HG02973 (cell line): ENCODE results near the gene KCP.

ENCODE experiments used
- ATAC-seq: cut with Tn5 transposase; IDR thresholded peaks from one replicate; pipeline ENCODE4 v1.9.1; 2021; ENCODE audit warnings: moderate library complexity; ENCODE audit not compliant: unreplicated experiment

The KCP gene

GRCh38 chr7:128908750-128909624, 1.5 kb downstream of the KCP start:
- ATAC-seq, result no peak

- ATAC-seq, result no peak
Observed at GRCh38 chr7:128906766-128907559, 3.5 kb downstream of the KCP start.

- ATAC-seq, result no peak
Observed at GRCh38 chr7:128906001-128906765, 4.3 kb downstream of the KCP start.

- ATAC-seq, result no peak
Observed at GRCh38 chr7:128904381-128905197, 5.9 kb downstream of the KCP start.

GRCh38 chr7:128903621-128904361, 6.7 kb downstream of the KCP start:
- no peak for ATAC-seq

GRCh38 chr7:128902761-128903585, 7.5 kb downstream of the KCP start:
- no peak for ATAC-seq

- ATAC-seq, result no peak
Observed at GRCh38 chr7:128900237-128900636, 10.3 kb downstream of the KCP start.

GRCh38 chr7:128899392-128899791, 11.1 kb downstream of the KCP start:
- no peak for ATAC-seq

GRCh38 chr7:128895320-128895719, 15.2 kb downstream of the KCP start:
- ATAC-seq, result no peak

- ATAC-seq, result no peak
Observed at GRCh38 chr7:128894101-128894440, 16.4 kb downstream of the KCP start.

GRCh38 chr7:128893251-128894100, 17.0 kb downstream of the KCP start:
- no peak for ATAC-seq

- ATAC-seq, result no peak
Observed at GRCh38 chr7:128892521-128893250, 17.8 kb downstream of the KCP start.

GRCh38 chr7:128891942-128892269, 18.6 kb downstream of the KCP start:
- no peak for ATAC-seq

GRCh38 chr7:128891110-128891941, 19.2 kb downstream of the KCP start:
- no peak for ATAC-seq

- no peak for ATAC-seq
Observed at GRCh38 chr7:128890306-128891109, 20.0 kb downstream of the KCP start.

- ATAC-seq, result no peak
Observed at GRCh38 chr7:128889121-128889520, 21.4 kb downstream of the KCP start.
